ENCODE results near the gene TIE1.

DNA sequence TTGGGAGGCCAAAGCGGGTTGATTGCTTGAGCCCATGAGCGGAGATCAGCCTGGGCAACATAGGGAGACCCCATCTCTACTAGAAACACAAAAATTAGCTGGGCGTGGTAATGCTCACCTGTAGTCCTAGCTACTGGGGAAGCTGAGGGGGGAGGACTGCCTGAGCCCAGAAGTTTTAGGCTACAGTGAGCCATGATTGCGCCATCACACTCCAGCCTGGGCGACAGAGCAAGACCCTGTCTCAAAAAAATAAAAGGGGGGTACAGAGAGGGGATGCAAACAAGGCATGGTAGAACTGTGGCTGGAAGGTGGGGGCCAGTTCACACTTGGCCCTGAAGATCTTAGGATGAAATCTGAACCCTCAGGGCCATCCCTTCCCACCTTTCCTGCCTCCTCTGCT is 14.2 kb upstream of the TIE1 start:
- TF ChIP-seq EZH2 (IDR thresholded peaks at IDR 0.05; ENCODE audit: borderline replicate concordance, low read depth, low read length, severe bottlenecking) (no peak), POLR2AphosphoS5 (IDR thresholded peaks at IDR 0.05; ENCODE audit: insufficient read depth, low read depth, low read length) (no peak)
- TF ChIP-seq, protein P1, sequence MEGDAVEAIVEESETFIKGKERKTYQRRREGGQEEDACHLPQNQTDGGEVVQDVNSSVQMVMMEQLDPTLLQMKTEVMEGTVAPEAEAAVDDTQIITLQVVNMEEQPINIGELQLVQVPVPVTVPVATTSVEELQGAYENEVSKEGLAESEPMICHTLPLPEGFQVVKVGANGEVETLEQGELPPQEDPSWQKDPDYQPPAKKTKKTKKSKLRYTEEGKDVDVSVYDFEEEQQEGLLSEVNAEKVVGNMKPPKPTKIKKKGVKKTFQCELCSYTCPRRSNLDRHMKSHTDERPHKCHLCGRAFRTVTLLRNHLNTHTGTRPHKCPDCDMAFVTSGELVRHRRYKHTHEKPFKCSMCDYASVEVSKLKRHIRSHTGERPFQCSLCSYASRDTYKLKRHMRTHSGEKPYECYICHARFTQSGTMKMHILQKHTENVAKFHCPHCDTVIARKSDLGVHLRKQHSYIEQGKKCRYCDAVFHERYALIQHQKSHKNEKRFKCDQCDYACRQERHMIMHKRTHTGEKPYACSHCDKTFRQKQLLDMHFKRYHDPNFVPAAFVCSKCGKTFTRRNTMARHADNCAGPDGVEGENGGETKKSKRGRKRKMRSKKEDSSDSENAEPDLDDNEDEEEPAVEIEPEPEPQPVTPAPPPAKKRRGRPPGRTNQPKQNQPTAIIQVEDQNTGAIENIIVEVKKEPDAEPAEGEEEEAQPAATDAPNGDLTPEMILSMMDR (IDR thresholded peaks at IDR 0.05; ENCODE audit: extremely low read depth in 1 of 2, insufficient read depth in 1 of 2, low read depth in 1 of 2, low read length in 2 of 2): no peak
